NCI-H1694 (cell line): ENCODE measurements around the gene DNMT3A.

ENCODE experiments used
- DNase-seq: peaks from one replicate; lab custom pipeline; 2025; lab: John Stamatoyannopoulos, UW

The DNMT3A gene

GRCh38 chr2:25343187-25343825 lies 1.6 kb upstream of the DNMT3A start:
- DNase-seq: no peak

- peak; percentile 35 for DNase-seq
Observed at GRCh38 chr2:25342372-25343186, 854 bp upstream of the DNMT3A start.

GRCh38 chr2:25341011-25341727 lies 556 bp downstream of the DNMT3A start:
- DNase-seq: no peak

GRCh38 chr2:25340181-25340921 lies 1.4 kb downstream of the DNMT3A start:
- no peak for DNase-seq

- peak; percentile 21 for DNase-seq
Observed at GRCh38 chr2:25339791-25340180, 1.9 kb downstream of the DNMT3A start.

- DNase-seq: no peak
Observed at GRCh38 chr2:25339211-25339674, 2.5 kb downstream of the DNMT3A start.

- no peak for DNase-seq
Observed at GRCh38 chr2:25338401-25338800, 3.3 kb downstream of the DNMT3A start.

GRCh38 chr2:25337891-25338290 lies 3.8 kb downstream of the DNMT3A start:
- DNase-seq: no peak

- no peak for DNase-seq
Observed at GRCh38 chr2:25337276-25337675, 4.4 kb downstream of the DNMT3A start.

GRCh38 chr2:25336383-25336841 lies 5.3 kb downstream of the DNMT3A start:
- no peak for DNase-seq

GRCh38 chr2:25335971-25336370 lies 5.8 kb downstream of the DNMT3A start:
- no peak for DNase-seq

GRCh38 chr2:25335204-25335603 lies 6.5 kb downstream of the DNMT3A start:
- no peak for DNase-seq

GRCh38 chr2:25334482-25334881 lies 7.2 kb downstream of the DNMT3A start:
- DNase-seq: no peak

- no peak for DNase-seq
Observed at GRCh38 chr2:25333981-25334380, 7.7 kb downstream of the DNMT3A start.

GRCh38 chr2:25332571-25332970 lies 9.2 kb downstream of the DNMT3A start:
- DNase-seq: no peak

- DNase-seq: no peak
Observed at GRCh38 chr2:25331686-25332365, 9.9 kb downstream of the DNMT3A start.

GRCh38 chr2:25330937-25331336 lies 10.8 kb downstream of the DNMT3A start:
- no peak for DNase-seq

GRCh38 chr2:25330273-25330672 lies 11.5 kb downstream of the DNMT3A start:
- DNase-seq: no peak

- DNase-seq: no peak
Observed at GRCh38 chr2:25328152-25329085, 13.3 kb downstream of the DNMT3A start.

- DNase-seq: no peak
Observed at GRCh38 chr2:25326326-25327013, 15.3 kb downstream of the DNMT3A start.
